IMR-90 (cell line): Measurements from ENCODE around the gene CLEC9A. TPM values are rescaled to one million over a fixed set of nuclear protein-coding genes. Genes with fewer than 3 reads are reported as not detected.

Experiments used
- ATAC-seq: fragments of 200-7000 bp; cut with Tn5 transposase; 2 replicates; pipeline ENCODE4 v1.9.1; 2020; ENCODE audit warnings: low read depth, mild to moderate bottlenecking, moderate library complexity
- BruUV-seq: library from RNA; stranded (reverse); fragments of 400-500 nt; replicated peaks from 2 replicates; lab custom pipeline; 2021; lab: Mats Ljungman, UMichigan
- CTCF ChIA-PET: fragments of 300-600 bp; formaldehyde crosslinking; extraction: SDS; loops from one replicate; lab custom pipeline; 2021; ENCODE audit warnings: antibody characterized with exemption; lab: Yijun Ruan, JAX
- POLR2A ChIA-PET: fragments of 300-600 bp; sonication (Branson Sonifier 250); formaldehyde crosslinking; loops from one replicate; lab custom pipeline; 2022; ENCODE audit warnings: antibody characterized with exemption; ENCODE audit not compliant: unreplicated experiment; lab: Charles Lee
- DNase-seq: peaks from one replicate; pipeline ENCODE4 v3.0.0; 2013
- H2AFZ ChIP-seq: replicated peaks from 2 replicates; pipeline ENCODE3; 2013; ENCODE audit warnings: low read length, mild to moderate bottlenecking; ENCODE audit not compliant: poor library complexity
- H2AK5ac ChIP-seq: 2 replicates; pipeline ENCODE4 v1.6.1; 2013; ENCODE audit warnings: low read depth, low read length, inconsistent platforms
- H2AK9ac ChIP-seq: replicated peaks from 2 replicates; pipeline ENCODE3; 2013; ENCODE audit warnings: mild to moderate bottlenecking, low read depth, low read length, moderate library complexity; ENCODE audit not compliant: poor library complexity
- H2BK120ac ChIP-seq: 2 replicates; pipeline ENCODE4 v1.6.1; 2013; ENCODE audit warnings: low read depth, low read length, inconsistent platforms
- H2BK15ac ChIP-seq: 3 replicates; pipeline ENCODE4 v1.6.1; 2013; ENCODE audit warnings: low read depth, low read length, inconsistent platforms
- H2BK20ac ChIP-seq: 2 replicates; pipeline ENCODE4 v1.6.1; 2013; ENCODE audit warnings: low read depth, mild to moderate bottlenecking, inconsistent platforms, low read length, moderate library complexity
- H2BK5ac ChIP-seq: 2 replicates; pipeline ENCODE4 v1.6.1; 2013; ENCODE audit warnings: mild to moderate bottlenecking, low read depth, low read length, inconsistent platforms; ENCODE audit not compliant: poor library complexity, severe bottlenecking
- H3K14ac ChIP-seq: replicated peaks from 2 replicates; pipeline ENCODE4 v1.6.1; 2013; ENCODE audit warnings: low read depth, low read length, inconsistent platforms
- H3K18ac ChIP-seq: 2 replicates; pipeline ENCODE4 v1.6.1; 2013; ENCODE audit warnings: low read depth, low read length, control low read depth
- H3K23ac ChIP-seq: 2 replicates; pipeline ENCODE4 v1.6.1; 2013; ENCODE audit warnings: low read depth, low read length, inconsistent platforms
- H3K27ac ChIP-seq: 2 replicates; pipeline ENCODE4 v1.5.1; 2013; ENCODE audit warnings: mild to moderate bottlenecking, control low read depth, low read length; ENCODE audit not compliant: insufficient read depth
- H3K27me3 ChIP-seq: 2 replicates; pipeline ENCODE4 v1.6.1; 2013; ENCODE audit warnings: low read length; ENCODE audit not compliant: control insufficient read depth, insufficient read depth
- H3K36me3 ChIP-seq: 2 replicates; pipeline ENCODE4 v1.6.1; 2013; ENCODE audit warnings: low read length, mixed read lengths; ENCODE audit not compliant: control insufficient read depth, insufficient read depth
- H3K4ac ChIP-seq: 2 replicates; pipeline ENCODE4 v1.6.1; 2013; ENCODE audit warnings: low read depth, low read length, inconsistent platforms
- H3K4me1 ChIP-seq: 2 replicates; pipeline ENCODE4 v1.6.1; 2013; ENCODE audit warnings: low read length, mixed read lengths; ENCODE audit not compliant: control insufficient read depth, insufficient read depth
- H3K4me2 ChIP-seq: 2 replicates; pipeline ENCODE4 v1.6.1; 2013; ENCODE audit warnings: low read depth, mild to moderate bottlenecking, control low read depth, low read length, moderate library complexity
- H3K4me3 ChIP-seq: 2 replicates; pipeline ENCODE4 v1.5.1; 2013; ENCODE audit warnings: low read depth, mild to moderate bottlenecking, control low read depth, low read length, moderate library complexity; ENCODE audit not compliant: insufficient read depth
- H3K56ac ChIP-seq: 2 replicates; pipeline ENCODE4 v1.6.1; 2013; ENCODE audit warnings: low read length, inconsistent platforms; ENCODE audit not compliant: insufficient read depth; ENCODE audit errors: extremely low read depth
- H3K79me1 ChIP-seq, 2 experiments: 2 replicates each; pipeline ENCODE4 v1.6.1; 2013; ENCODE audit warnings: low read length in 2 of 2, inconsistent platforms in 1 of 2, low read depth in 1 of 2
- H3K9ac ChIP-seq: 2 replicates; pipeline ENCODE4 v1.6.1; 2013; ENCODE audit warnings: low read depth, low read length, control low read depth
- H3K9me1 ChIP-seq: 2 replicates; pipeline ENCODE4 v1.6.1; 2013; ENCODE audit warnings: low read length, inconsistent platforms; ENCODE audit not compliant: insufficient read depth
- H3K9me3 ChIP-seq: 2 replicates; pipeline ENCODE4 v1.6.1; 2013; ENCODE audit warnings: low read length; ENCODE audit not compliant: control insufficient read depth, insufficient read depth
- H4K20me1 ChIP-seq: 2 replicates; pipeline ENCODE4 v1.6.1; 2013; ENCODE audit warnings: low read length, inconsistent platforms; ENCODE audit not compliant: insufficient read depth
- H4K5ac ChIP-seq: 2 replicates; pipeline ENCODE4 v1.6.1; 2013; ENCODE audit warnings: mild to moderate bottlenecking, low read depth, low read length, control low read depth
- H4K8ac ChIP-seq, 2 experiments: 2 replicates each; pipeline ENCODE4 v1.6.1; 2013; ENCODE audit warnings: low read depth in 2 of 2, low read length in 2 of 2, control low read depth in 1 of 2, inconsistent platforms in 1 of 2
- H4K91ac ChIP-seq: 2 replicates; pipeline ENCODE4 v1.6.1; 2013; ENCODE audit warnings: low read depth, low read length, inconsistent platforms; ENCODE audit not compliant: insufficient read depth
- CEBPB ChIP-seq: IDR thresholded peaks from 2 replicates; pipeline ENCODE4 v1.6.1; 2012; ENCODE audit warnings: low read depth, low read length, improper control_type of control experiment
- FOS ChIP-seq: fragments of 150-350 bp; IDR thresholded peaks from 2 replicates; pipeline ENCODE4 v1.6.1; 2016; ENCODE audit warnings: low read depth, low read length
- MAZ ChIP-seq: IDR thresholded peaks from 2 replicates; pipeline ENCODE4 v1.6.1; 2012; ENCODE audit warnings: low read depth, mild to moderate bottlenecking, low read length, improper control_type of control experiment, moderate library complexity, borderline replicate concordance
- MXI1 ChIP-seq: IDR thresholded peaks from 2 replicates; pipeline ENCODE4 v1.6.1; 2012; ENCODE audit warnings: low read depth, mild to moderate bottlenecking, low read length, moderate library complexity, borderline replicate concordance
- WGBS, 2 experiments: methylation state at CpG; one replicate each; pipeline versions ENCODE4 v1.1.5 to v1.1.7; 2013; ENCODE audit warnings: missing lambda C conversion rate in 2 of 2; ENCODE audit not compliant: insufficient read length in 1 of 2; ENCODE audit errors: extremely low coverage in 2 of 2; 5-methylcytosine and 5-hydroxymethylcytosine counted together
- dilution Hi-C: fragments of 300-500 bp; cut with HindIII; formaldehyde crosslinking; loops from one replicate; pipeline ENCODE4 v1.14.3; 2018; ENCODE audit warnings: low sequenced_read_pairs; ENCODE audit not compliant: unreplicated experiment
- in situ Hi-C: fragments of 300-500 bp; cut with MboI; formaldehyde crosslinking; loops from 3 replicates; pipeline ENCODE4 v1.14.3; 2019; ENCODE audit warnings: low sequenced_read_pairs, inconsistent platforms, mixed read lengths
- intact Hi-C: fragments of 100-400 bp; cut with micrococcal nuclease; formaldehyde crosslinking; loops from 2 replicates; pipeline ENCODE4 v1.10.0; 2022
- polyA plus RNA-seq, 3 experiments: library from polyadenylated mRNA; depleted of rRNA; stranded (reverse); fragments of >200 nt; gene quantifications; 2 replicates each; pipeline ENCODE4 v1.2.3, GENCODE V29; 2012; ENCODE audit warnings: low replicate concordance in 1 of 3
- total RNA-seq: library from RNA; depleted of rRNA; stranded (reverse); fragments of >200 nt; gene quantifications from 2 replicates; pipeline ENCODE4 v1.2.3, GENCODE V29; 2012
- TF ChIP-seq, protein P1 (sequence below): fragments of 150-350 bp; IDR thresholded peaks from 2 replicates; pipeline ENCODE4 v1.6.1; 2017; ENCODE audit warnings: mild to moderate bottlenecking, antibody characterized with exemption, low read length, low read depth

CLEC9A gene
- total and polyA plus RNA-seq, 2 of the 4 experiments (the other 2 are of a cell fraction), result not detected

DNA sequence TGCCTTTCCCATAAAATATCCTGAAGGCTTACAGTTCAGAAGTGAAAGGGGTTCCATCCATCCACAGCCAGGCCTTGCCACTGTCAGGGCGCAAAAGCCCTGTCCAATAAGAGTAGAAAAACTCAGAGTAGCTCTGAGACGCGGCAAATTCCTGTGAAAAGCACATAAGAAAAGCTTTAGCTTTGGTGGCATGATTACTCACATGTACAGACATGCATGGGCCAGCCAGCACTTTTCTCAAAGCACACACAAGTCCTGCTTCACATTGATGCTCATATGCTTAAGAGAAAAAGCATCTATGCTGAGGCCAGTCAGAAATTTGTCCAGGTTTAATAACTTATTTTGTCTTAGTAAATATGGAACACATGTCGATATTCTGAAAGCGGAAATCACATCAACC, 42.8 kb downstream of the CLEC9A start:
- ATAC-seq (no peak), DNase-seq (no peak)
- in situ Hi-C loops, result no loop called here
- Histone ChIP-seq H2AK5ac (no peak overlapping the region), H2BK20ac (no peak overlapping the region), H4K20me1 (no peaks in the 10 kb centered on the region), H3K9me3 (no peaks in the 10 kb centered on the region), H3K23ac (no peak overlapping the region), H3K79me1 (no peaks in the 10 kb centered on the region), H3K18ac (no peak overlapping the region), H2BK120ac (no peak overlapping the region), H3K9me1 (0 out of 2 replicates have a peak, but pooled peaks cover 3% of the 10 kb centered on the region), H3K4ac (no peak overlapping the region), H3K56ac (no peak overlapping the region), H4K8ac (no peak overlapping the region), H2AFZ (no peak overlapping the region), H3K27me3 (no peaks in the 10 kb centered on the region; the same call in 1 of the 2 replicates), H4K91ac (no peak overlapping the region), H4K5ac (no peak overlapping the region), H3K27ac (no peak overlapping the region), H3K4me2 (no peak overlapping the region), H2BK15ac (no peak overlapping the region), H3K4me3 (no peak overlapping the region), H3K14ac (no peak overlapping the region), H3K36me3 (no peaks in the 10 kb centered on the region), H2AK9ac (no peak overlapping the region), H3K4me1 (peaks cover 4% of the 10 kb centered on the region), H2BK5ac (no peak overlapping the region), H3K9ac (no peak overlapping the region)
- TF ChIP-seq, protein P1, sequence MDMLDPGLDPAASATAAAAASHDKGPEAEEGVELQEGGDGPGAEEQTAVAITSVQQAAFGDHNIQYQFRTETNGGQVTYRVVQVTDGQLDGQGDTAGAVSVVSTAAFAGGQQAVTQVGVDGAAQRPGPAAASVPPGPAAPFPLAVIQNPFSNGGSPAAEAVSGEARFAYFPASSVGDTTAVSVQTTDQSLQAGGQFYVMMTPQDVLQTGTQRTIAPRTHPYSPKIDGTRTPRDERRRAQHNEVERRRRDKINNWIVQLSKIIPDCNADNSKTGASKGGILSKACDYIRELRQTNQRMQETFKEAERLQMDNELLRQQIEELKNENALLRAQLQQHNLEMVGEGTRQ, result no peak
- TF ChIP-seq FOS (no peak), MAZ (no peak), CEBPB (no peak), MXI1 (no peak)
- dilution Hi-C loops, result no loop called here
- BruUV-seq, result no TSS peak
- ChIA-PET CTCF (no interaction called here), POLR2A (no interaction called here)
- no CpG with 5 or more reads among the region's 5 CpGs for WGBS, 2 experiments
- intact Hi-C loops, result no loop called here
